HFFc6 (cell line): ENCODE results near the gene CDCA7L. TPM values are rescaled to one million over a fixed set of nuclear protein-coding genes. Genes with fewer than 3 reads are reported as not detected.
"Not testable (repeated sequence)": the region's sequence is repeated elsewhere in the genome, so short reads cannot be mapped to it uniquely, and the experiment has no call there.

Experiments
- DNase-seq: peaks from one replicate; pipeline ENCODE4 v3.0.0-alpha.2; 2018
- H3K27ac Mint-ChIP-seq: 2 replicates; pipeline ENCODE4 v1.8.0; 2020; ENCODE audit warnings: mild to moderate bottlenecking, mixed read lengths
- H3K27me3 Mint-ChIP-seq: 2 replicates; pipeline ENCODE4 v1.8.0; 2021; ENCODE audit warnings: mild to moderate bottlenecking, moderate library complexity, mixed read lengths; ENCODE audit not compliant: insufficient read depth
- H3K36me3 Mint-ChIP-seq: 2 replicates; pipeline ENCODE4 v1.8.0; 2021; ENCODE audit warnings: low read depth, mixed read lengths
- H3K4me1 Mint-ChIP-seq: 2 replicates; pipeline ENCODE4 v1.8.0; 2020; ENCODE audit warnings: low read depth, mixed read lengths
- H3K4me3 Mint-ChIP-seq: 2 replicates; pipeline ENCODE4 v1.8.0; 2020; ENCODE audit warnings: mild to moderate bottlenecking, moderate library complexity, mixed read lengths
- H3K9me3 Mint-ChIP-seq: 2 replicates; pipeline ENCODE4 v1.8.0; 2020; ENCODE audit warnings: mild to moderate bottlenecking, mixed read lengths
- total RNA-seq, 6 experiments: library from RNA; stranded (reverse); fragmentation: NEBNext Ultra II Directional; extraction: Animal tissue kit (Norgen Biotek cat#: 25700); gene quantifications; 2 replicates in 1 of 6; 3 replicates in 5 of 6; pipeline ENCODE4 v1.2.3, GENCODE V29; 2021
- TF ChIP-seq, protein P1 (sequence below): fragments of 200-600 bp; sonication (generic); IDR thresholded peaks from 2 replicates; pipeline ENCODE4 v1.5.0; 2021; ENCODE audit warnings: antibody characterized with exemption, mild to moderate bottlenecking

The CDCA7L gene
- total RNA-seq, 6 experiments from 2014 or later: 32.9 to 51.4 (median 42.7) TPM

GRCh38 chr7:21939136-21939857, 6.4 kb downstream of the CDCA7L start:
- Mint-ChIP-seq H3K27ac (no peak overlapping the region), H3K9me3 (no peaks in the 10 kb centered on the region), H3K4me1 (peaks cover 63% of the 10 kb centered on the region), H3K4me3 (no peak overlapping the region), H3K27me3 (no peaks in the 10 kb centered on the region), H3K36me3 (peaks cover 29% of the 10 kb centered on the region)
- no peak for DNase-seq
- TF ChIP-seq, protein P1, sequence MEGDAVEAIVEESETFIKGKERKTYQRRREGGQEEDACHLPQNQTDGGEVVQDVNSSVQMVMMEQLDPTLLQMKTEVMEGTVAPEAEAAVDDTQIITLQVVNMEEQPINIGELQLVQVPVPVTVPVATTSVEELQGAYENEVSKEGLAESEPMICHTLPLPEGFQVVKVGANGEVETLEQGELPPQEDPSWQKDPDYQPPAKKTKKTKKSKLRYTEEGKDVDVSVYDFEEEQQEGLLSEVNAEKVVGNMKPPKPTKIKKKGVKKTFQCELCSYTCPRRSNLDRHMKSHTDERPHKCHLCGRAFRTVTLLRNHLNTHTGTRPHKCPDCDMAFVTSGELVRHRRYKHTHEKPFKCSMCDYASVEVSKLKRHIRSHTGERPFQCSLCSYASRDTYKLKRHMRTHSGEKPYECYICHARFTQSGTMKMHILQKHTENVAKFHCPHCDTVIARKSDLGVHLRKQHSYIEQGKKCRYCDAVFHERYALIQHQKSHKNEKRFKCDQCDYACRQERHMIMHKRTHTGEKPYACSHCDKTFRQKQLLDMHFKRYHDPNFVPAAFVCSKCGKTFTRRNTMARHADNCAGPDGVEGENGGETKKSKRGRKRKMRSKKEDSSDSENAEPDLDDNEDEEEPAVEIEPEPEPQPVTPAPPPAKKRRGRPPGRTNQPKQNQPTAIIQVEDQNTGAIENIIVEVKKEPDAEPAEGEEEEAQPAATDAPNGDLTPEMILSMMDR: no peak

GRCh38 chr7:21938463-21938862, 7.2 kb downstream of the CDCA7L start:
- Mint-ChIP-seq H3K27ac (no peak overlapping the region), H3K4me3 (no peak overlapping the region), H3K9me3 (no peaks in the 10 kb centered on the region), H3K36me3 (peaks cover 33% of the 10 kb centered on the region), H3K27me3 (no peaks in the 10 kb centered on the region), H3K4me1 (peaks cover 54% of the 10 kb centered on the region)
- DNase-seq: no peak
- TF ChIP-seq, protein P1: no peak

DNA sequence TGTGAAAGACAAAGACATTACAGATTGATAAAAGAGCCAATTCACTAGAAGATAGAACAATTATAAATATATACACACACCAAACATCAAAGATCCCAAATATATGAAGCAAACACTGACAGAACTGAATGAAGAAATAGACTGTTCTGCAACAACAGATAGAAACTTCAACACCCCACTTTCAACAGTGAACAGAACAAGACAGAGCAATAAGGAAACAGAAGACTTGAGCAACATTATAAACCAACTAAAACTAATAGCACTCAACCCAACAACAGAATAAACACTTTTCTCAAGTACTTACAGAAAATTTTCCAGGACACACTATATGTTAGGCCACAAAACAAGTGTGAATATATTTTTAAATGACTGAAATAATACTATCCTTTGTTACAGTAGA, 10.9 kb downstream of the CDCA7L start:
- no peak overlapping the region for H3K27ac Mint-ChIP-seq
- H3K36me3 Mint-ChIP-seq: peaks cover 50% of the 10 kb centered on the region
- no peaks in the 10 kb centered on the region for H3K27me3 Mint-ChIP-seq
- no peak for DNase-seq
- H3K9me3 Mint-ChIP-seq: peaks cover 9% of the 10 kb centered on the region
- TF ChIP-seq, protein P1: no peak
- H3K4me1 Mint-ChIP-seq: peaks cover 18% of the 10 kb centered on the region
- H3K4me3 Mint-ChIP-seq: no peak overlapping the region

DNA sequence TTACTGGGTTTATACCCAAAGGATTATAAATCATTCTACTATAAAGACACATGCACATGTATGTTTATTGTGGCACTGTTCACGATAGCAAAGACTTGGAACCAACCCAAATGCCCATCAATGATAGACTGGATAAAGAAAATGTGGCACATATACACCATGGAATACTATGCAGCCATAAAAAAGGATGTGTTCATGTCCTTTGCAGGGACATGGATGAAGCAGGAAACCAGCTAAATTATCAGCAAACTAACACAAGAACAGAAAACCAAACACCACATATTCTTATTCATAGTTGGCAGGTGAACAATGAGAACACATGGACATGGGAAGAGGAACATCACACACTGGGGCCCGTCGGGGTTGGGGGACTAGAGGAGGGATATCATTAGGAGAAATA, 12.4 kb downstream of the CDCA7L start:
- Mint-ChIP-seq H3K9me3 (peaks cover 16% of the 10 kb centered on the region), H3K36me3 (peaks cover 61% of the 10 kb centered on the region)
- not testable (repeated sequence) for H3K4me1 Mint-ChIP-seq, H3K27me3 Mint-ChIP-seq, DNase-seq, H3K4me3 Mint-ChIP-seq, H3K27ac Mint-ChIP-seq

DNA sequence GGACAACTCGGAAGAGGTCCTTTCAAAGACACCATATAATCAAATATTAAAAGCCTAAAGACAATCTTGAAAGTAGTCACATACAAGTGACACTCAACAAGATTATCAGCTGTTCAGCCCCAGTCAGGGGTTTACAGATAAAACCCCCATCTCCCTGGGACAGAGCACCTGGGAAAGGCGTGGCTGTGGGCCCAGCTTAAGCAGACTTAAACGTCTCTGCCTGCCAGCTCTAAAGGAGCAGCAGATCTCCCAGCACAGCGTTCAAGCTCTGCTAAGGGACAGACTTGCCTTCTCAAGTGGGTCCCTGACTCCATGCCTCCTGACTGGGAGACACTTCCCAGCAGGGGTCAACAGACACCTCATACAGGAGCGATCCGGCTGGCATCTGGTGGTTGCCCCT, 18.0 kb downstream of the CDCA7L start:
- Mint-ChIP-seq H3K9me3 (peaks cover 16% of the 10 kb centered on the region), H3K27ac (no peak overlapping the region), H3K4me3 (no peak overlapping the region), H3K27me3 (no peaks in the 10 kb centered on the region), H3K36me3 (peaks cover 29% of the 10 kb centered on the region), H3K4me1 (peaks cover 27% of the 10 kb centered on the region)
- DNase-seq: no peak
- TF ChIP-seq, protein P1: no peak

GRCh38 chr7:21926448-21926847, 19.3 kb downstream of the CDCA7L start:
- H3K4me1 Mint-ChIP-seq: peaks cover 27% of the 10 kb centered on the region
- H3K4me3 Mint-ChIP-seq: no peak overlapping the region
- DNase-seq: no peak
- H3K27ac Mint-ChIP-seq: no peak overlapping the region
- H3K27me3 Mint-ChIP-seq: no peaks in the 10 kb centered on the region
- peaks cover 29% of the 10 kb centered on the region for H3K36me3 Mint-ChIP-seq
- TF ChIP-seq, protein P1: no peak
- peaks cover 16% of the 10 kb centered on the region for H3K9me3 Mint-ChIP-seq
